Cardiac muscle cell (in vitro differentiated cells and primary cell): Measurements from ENCODE around the gene EHHADH. TPM values are rescaled to one million over a fixed set of nuclear protein-coding genes. Genes with fewer than 3 reads are reported as not detected.

Experiments used
- DNase-seq, 2 donors: peaks; one replicate each; pipeline versions ENCODE4 v3.0.0 to v3.0.0-alpha.2; 2010 to 2017; ENCODE audit warnings: low read depth in 1 of 2, low spot score in 1 of 2
- H3K27ac ChIP-seq: fragments of 200-600 bp; sonication (generic); 2 replicates; pipeline ENCODE4 v1.5.1; 2016
- H3K27me3 ChIP-seq: fragments of 200-600 bp; sonication (generic); 2 replicates; pipeline ENCODE4 v1.6.0; 2016; ENCODE audit warnings: control low read depth
- H3K36me3 ChIP-seq: fragments of 200-600 bp; sonication (generic); 2 replicates; pipeline ENCODE4 v1.5.1; 2016; ENCODE audit warnings: control low read depth
- H3K4me1 ChIP-seq: fragments of 200-600 bp; sonication (generic); 2 replicates; pipeline ENCODE4 v1.8.1; 2017; ENCODE audit warnings: low read depth, mild to moderate bottlenecking, mixed run types
- H3K4me3 ChIP-seq: fragments of 200-600 bp; sonication (generic); 2 replicates; pipeline ENCODE4 v1.5.1; 2016; ENCODE audit warnings: mild to moderate bottlenecking
- H3K9me3 ChIP-seq: fragments of 200-600 bp; sonication (generic); 2 replicates; pipeline ENCODE4 v1.5.1; 2017; ENCODE audit warnings: low read depth, mild to moderate bottlenecking, control low read depth
- polyA plus RNA-seq: library from polyadenylated mRNA; unstranded; fragments of >200 nt; fragmentation: Nextera tagmentation; extraction: Ambion mirVana; gene quantifications from 2 replicates; pipeline ENCODE4 v1.2.1, GENCODE V29; 2016
- total RNA-seq: library from RNA; depleted of rRNA; stranded (reverse); fragments of >200 nt; gene quantifications from 2 replicates; pipeline ENCODE4 v1.2.3, GENCODE V29; 2016
- TF ChIP-seq, protein P1 (sequence below): IDR thresholded peaks from 2 replicates; pipeline ENCODE4 v1.5.1; 2012; ENCODE audit warnings: low read depth, mild to moderate bottlenecking, low read length

Gene EHHADH
- total and polyA plus RNA-seq, 2 experiments from 2014 or later: 3.8 to 7.7 TPM

DNA sequence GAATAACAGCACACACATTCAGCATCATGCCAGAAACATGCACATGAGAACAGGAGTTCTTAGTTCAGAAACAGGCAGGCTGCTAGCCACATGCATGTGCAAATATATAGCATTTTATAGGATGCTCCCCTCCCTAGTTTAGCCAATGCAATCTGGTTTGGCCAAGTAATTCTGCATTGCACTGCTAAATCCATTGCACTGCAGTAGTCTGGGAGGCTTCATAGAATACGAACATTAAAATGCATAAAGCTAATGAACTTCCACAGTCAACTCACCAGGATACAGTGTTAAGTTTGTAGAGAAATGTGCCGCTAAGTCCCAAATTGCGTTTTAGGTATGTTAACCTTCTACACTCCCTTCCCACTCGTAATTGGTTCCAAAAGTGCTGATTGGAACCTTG, 41.8 kb downstream of the EHHADH start:
- no peak for DNase-seq
- TF ChIP-seq, protein P1, sequence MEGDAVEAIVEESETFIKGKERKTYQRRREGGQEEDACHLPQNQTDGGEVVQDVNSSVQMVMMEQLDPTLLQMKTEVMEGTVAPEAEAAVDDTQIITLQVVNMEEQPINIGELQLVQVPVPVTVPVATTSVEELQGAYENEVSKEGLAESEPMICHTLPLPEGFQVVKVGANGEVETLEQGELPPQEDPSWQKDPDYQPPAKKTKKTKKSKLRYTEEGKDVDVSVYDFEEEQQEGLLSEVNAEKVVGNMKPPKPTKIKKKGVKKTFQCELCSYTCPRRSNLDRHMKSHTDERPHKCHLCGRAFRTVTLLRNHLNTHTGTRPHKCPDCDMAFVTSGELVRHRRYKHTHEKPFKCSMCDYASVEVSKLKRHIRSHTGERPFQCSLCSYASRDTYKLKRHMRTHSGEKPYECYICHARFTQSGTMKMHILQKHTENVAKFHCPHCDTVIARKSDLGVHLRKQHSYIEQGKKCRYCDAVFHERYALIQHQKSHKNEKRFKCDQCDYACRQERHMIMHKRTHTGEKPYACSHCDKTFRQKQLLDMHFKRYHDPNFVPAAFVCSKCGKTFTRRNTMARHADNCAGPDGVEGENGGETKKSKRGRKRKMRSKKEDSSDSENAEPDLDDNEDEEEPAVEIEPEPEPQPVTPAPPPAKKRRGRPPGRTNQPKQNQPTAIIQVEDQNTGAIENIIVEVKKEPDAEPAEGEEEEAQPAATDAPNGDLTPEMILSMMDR: no peak
- no peaks in the 10 kb centered on the region for H3K36me3 ChIP-seq
- no peak overlapping the region for H3K27ac ChIP-seq
- H3K4me3 ChIP-seq: no peak overlapping the region
- no peaks in the 10 kb centered on the region for H3K9me3 ChIP-seq
- H3K27me3 ChIP-seq: no peaks in the 10 kb centered on the region
- H3K4me1 ChIP-seq: no peaks in the 10 kb centered on the region

DNA sequence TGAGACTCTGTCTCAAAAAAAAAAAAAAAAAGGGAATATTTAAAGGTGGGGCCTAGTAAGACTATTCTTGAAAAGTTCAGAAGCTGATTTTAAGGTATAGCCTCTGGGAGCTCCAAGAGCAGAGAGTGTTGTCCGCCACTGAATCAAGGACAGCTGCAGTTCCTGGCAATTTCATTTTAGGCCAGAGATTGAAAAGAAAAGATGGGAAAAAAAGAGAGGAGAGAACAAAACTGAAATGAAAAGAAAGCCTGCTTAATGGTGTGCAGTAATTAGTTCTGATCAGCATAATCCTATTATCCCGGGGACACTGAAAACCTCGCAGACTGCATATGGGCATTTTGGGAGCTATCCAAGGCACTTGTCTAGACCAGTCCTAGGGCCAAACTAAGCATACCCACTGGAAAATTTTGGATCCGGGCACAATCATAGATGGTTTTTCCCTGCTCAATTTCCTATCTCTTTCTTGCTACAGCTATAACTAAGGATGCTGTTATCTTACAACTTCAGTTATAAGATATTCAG, 43.2 kb downstream of the EHHADH start:
- Histone ChIP-seq H3K9me3 (no peaks in the 10 kb centered on the region), H3K36me3 (no peaks in the 10 kb centered on the region), H3K4me3 (no peak overlapping the region), H3K27me3 (no peaks in the 10 kb centered on the region), H3K27ac (no peak overlapping the region), H3K4me1 (no peaks in the 10 kb centered on the region)
- TF ChIP-seq, protein P1: no peak
- no peak for DNase-seq

DNA sequence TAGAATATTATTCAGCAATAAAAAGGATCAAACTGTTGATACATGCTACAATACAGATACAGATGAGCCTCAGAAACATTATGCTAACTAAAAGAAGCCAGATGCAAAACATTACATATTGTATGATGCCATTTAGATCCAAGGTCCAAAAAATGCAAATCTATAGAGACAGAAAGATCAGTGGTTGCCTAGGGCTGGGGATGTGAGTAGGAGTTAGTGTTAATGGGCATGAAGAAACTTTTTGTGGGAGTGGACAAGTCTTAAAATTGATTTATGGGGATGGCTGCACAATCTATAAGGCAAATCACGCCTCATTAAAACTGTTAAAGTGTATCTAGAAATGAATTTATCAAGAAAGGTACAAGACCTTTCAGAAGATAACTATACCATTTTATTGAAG, 45.0 kb downstream of the EHHADH start:
- no peaks in the 10 kb centered on the region for H3K27me3 ChIP-seq
- no peak overlapping the region for H3K27ac ChIP-seq
- H3K9me3 ChIP-seq: no peaks in the 10 kb centered on the region
- H3K4me1 ChIP-seq: no peaks in the 10 kb centered on the region
- no peaks in the 10 kb centered on the region for H3K36me3 ChIP-seq
- no peak overlapping the region for H3K4me3 ChIP-seq
- TF ChIP-seq, protein P1: no peak
- DNase-seq: no peak

DNA sequence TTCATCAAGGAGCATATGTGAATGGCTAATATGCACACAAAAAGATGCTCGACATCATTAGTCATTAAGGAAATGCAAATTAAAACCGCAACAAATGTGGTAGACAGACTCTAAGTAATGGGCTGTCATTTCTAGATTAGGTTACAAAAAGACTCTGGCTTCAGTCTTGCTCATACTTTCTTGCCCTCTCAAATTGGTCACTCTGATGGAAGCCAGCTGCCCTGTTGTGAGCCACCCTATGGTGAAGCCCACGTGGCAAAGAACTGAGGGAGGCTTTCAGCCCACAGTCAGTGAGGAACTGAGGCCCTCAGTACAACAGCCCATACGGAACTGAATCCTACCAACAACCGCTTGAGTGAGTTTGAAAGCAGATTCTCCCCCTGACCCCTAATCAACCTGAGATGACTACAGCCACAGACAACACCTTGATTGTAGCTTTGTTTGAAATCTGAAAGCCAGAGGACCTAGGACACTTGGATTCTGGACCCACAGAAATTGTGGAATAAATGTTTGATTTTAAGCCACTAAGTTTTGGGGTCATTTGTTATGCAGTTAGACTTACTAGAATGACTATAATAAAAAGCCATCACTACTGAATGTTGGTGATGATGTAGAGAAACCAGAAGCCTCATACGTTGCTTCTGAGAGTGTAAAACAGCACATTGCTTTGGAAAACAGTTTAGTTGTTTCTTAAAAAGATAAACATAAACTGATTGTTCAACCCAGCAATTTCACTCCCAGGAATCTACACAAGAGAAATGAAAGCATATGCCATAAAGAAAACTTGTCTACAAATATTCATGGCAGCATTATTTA, 45.7 kb downstream of the EHHADH start:
- TF ChIP-seq, protein P1: no peak
- H3K4me3 ChIP-seq: no peak overlapping the region
- H3K27ac ChIP-seq: no peak overlapping the region
- no peaks in the 10 kb centered on the region for H3K27me3 ChIP-seq
- DNase-seq: peak in 1 of 2 donors; percentile 37
- no peaks in the 10 kb centered on the region for H3K36me3 ChIP-seq
- no peaks in the 10 kb centered on the region for H3K9me3 ChIP-seq
- H3K4me1 ChIP-seq: no peaks in the 10 kb centered on the region

DNA sequence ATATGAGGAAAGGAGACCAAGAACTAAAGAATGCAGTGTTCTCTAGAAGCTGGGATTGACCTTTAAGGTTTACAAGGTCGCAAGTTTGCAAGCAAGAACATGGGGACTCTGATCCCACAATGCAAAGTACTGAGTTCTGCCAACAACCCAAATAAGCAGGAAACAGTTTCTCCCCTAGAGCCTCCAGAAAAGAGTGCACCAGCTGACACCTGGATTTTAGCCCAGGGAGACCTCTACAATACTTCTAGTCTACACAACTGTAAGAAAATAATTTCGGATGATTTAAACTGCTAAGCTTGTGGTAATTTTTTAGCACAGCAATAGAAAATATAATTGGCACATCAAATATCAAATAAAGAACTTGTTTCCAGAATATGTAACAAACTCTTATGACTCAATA, 46.4 kb downstream of the EHHADH start:
- TF ChIP-seq, protein P1: no peak
- Histone ChIP-seq H3K4me1 (no peaks in the 10 kb centered on the region), H3K27me3 (no peaks in the 10 kb centered on the region), H3K36me3 (no peaks in the 10 kb centered on the region), H3K27ac (no peak overlapping the region), H3K9me3 (no peaks in the 10 kb centered on the region), H3K4me3 (no peak overlapping the region)
- DNase-seq: no peak
